ENCODE data around the gene RTN1. TPM values are rescaled to one million over a fixed set of nuclear protein-coding genes. Genes with fewer than 3 reads are reported as not detected.

RTN1 gene
- total RNA-seq, 6 experiments from 2014 or later, result 0.37 to 1.9 (median 0.53) TPM

- DNase-seq (peak in 2 of 3 donors; percentile 24 to 49), ATAC-seq (peak in 3 of 4 donors; percentile 52 to 60 (median 59))
- no peaks in the 10 kb centered on the region for H3K27me3 ChIP-seq
- TF ChIP-seq, protein P1, sequence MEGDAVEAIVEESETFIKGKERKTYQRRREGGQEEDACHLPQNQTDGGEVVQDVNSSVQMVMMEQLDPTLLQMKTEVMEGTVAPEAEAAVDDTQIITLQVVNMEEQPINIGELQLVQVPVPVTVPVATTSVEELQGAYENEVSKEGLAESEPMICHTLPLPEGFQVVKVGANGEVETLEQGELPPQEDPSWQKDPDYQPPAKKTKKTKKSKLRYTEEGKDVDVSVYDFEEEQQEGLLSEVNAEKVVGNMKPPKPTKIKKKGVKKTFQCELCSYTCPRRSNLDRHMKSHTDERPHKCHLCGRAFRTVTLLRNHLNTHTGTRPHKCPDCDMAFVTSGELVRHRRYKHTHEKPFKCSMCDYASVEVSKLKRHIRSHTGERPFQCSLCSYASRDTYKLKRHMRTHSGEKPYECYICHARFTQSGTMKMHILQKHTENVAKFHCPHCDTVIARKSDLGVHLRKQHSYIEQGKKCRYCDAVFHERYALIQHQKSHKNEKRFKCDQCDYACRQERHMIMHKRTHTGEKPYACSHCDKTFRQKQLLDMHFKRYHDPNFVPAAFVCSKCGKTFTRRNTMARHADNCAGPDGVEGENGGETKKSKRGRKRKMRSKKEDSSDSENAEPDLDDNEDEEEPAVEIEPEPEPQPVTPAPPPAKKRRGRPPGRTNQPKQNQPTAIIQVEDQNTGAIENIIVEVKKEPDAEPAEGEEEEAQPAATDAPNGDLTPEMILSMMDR (IDR thresholded peaks at IDR 0.05), result no peak
- no peak for TF ChIP-seq POLR2A (IDR thresholded peaks at IDR 0.05)
- H3K36me3 ChIP-seq, result no peaks in the 10 kb centered on the region
- 65% methylated on average over 6 of the region's 6 CpGs for WGBS (ENCODE audit: insufficient coverage, low coverage, low lambda C conversion rate, missing lambda C conversion rate)
- no peak overlapping the region for H3K4me3 ChIP-seq
- H3K4me1 ChIP-seq, result no peaks in the 10 kb centered on the region
- no peak overlapping the region for H3K27ac ChIP-seq
- intact Hi-C loops (cut with DNase I), result no loop called here
- H3K9me3 ChIP-seq, result no peaks in the 10 kb centered on the region
Measured at GRCh38 chr14:59595071-59595470, 275.5 kb downstream of the RTN1 start.

DNA sequence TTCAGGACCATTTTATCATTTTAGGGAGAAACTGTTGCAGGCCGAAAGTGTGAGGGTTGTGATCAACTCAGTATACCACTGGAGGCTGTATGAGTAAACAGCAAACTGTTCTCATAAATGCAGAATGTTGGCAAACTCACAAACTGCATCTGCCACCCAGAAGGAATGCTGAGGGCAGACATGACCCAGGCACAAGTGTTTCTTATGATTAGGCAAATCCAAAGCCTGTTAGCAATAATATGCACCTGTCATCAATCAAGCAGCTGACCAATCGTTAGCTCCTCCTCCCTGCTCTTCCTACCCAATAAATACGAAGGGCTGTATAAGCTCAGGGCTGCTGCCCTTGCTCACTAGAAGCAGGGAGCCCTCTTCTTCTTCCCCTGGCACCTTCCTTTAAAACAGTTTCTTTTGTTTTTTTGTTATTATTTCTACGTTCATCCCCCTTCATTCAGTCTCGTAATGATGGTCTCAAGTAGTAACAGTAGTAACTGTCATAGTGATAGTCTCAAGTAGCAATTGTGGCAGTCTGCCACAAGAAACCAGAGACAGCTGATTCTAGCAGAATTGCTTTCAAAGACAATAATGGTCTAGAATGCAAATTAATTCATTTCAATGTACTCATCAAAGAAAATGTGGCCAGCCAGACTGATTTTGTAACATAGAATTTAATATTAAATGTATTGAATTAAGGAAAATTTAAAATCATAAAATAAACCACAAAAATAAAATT is 278.8 kb downstream of the RTN1 start:
- DNase-seq (no peak), ATAC-seq (no peak)
- H3K4me1 ChIP-seq, result no peaks in the 10 kb centered on the region
- H3K27ac ChIP-seq, result no peak overlapping the region
- H3K27me3 ChIP-seq, result no peaks in the 10 kb centered on the region
- WGBS (ENCODE audit: insufficient coverage, low coverage, low lambda C conversion rate, missing lambda C conversion rate), result 66% methylated on average over 5 of the region's 5 CpGs
- H3K4me3 ChIP-seq, result no peak overlapping the region
- TF ChIP-seq, protein P1 (IDR thresholded peaks at IDR 0.05), result no peak
- no peak for TF ChIP-seq POLR2A (IDR thresholded peaks at IDR 0.05)
- H3K9me3 ChIP-seq, result no peaks in the 10 kb centered on the region
- intact Hi-C loops (cut with DNase I), result no loop called here
- H3K36me3 ChIP-seq, result no peaks in the 10 kb centered on the region

- no peaks in the 10 kb centered on the region for H3K36me3 ChIP-seq
- intact Hi-C loops (cut with DNase I), result no loop called here
- no peak overlapping the region for H3K27ac ChIP-seq
- DNase-seq, result no peak
- TF ChIP-seq, protein P1 (IDR thresholded peaks at IDR 0.05), result no peak
- TF ChIP-seq POLR2A (IDR thresholded peaks at IDR 0.05), result no peak
- no peak for ATAC-seq
- no peak overlapping the region for H3K4me3 ChIP-seq
- H3K27me3 ChIP-seq, result no peaks in the 10 kb centered on the region
- no peaks in the 10 kb centered on the region for H3K4me1 ChIP-seq
- no peaks in the 10 kb centered on the region for H3K9me3 ChIP-seq
- 49% methylated on average over 2 of the region's 3 CpGs for WGBS (ENCODE audit: insufficient coverage, low coverage, low lambda C conversion rate, missing lambda C conversion rate)
Measured at GRCh38 chr14:59588101-59588500, 282.5 kb downstream of the RTN1 start.

- Histone ChIP-seq H3K36me3 (no peaks in the 10 kb centered on the region), H3K4me3 (no peak overlapping the region), H3K27ac (no peak overlapping the region), H3K27me3 (no peaks in the 10 kb centered on the region), H3K4me1 (no peaks in the 10 kb centered on the region), H3K9me3 (no peaks in the 10 kb centered on the region)
- ATAC-seq, result no peak
- no peak for TF ChIP-seq POLR2A (IDR thresholded peaks at IDR 0.05)
- TF ChIP-seq, protein P1 (IDR thresholded peaks at IDR 0.05), result no peak
- WGBS (ENCODE audit: insufficient coverage, low coverage, low lambda C conversion rate, missing lambda C conversion rate), result 67% methylated on average over 10 of the region's 10 CpGs
- no peak for DNase-seq
- intact Hi-C loops (cut with DNase I), result no loop called here
Measured at GRCh38 chr14:59585891-59586554, 284.6 kb downstream of the RTN1 start.
